GM18867 (cell line): ENCODE measurements around the gene NR2F6.

Experiments used
- ATAC-seq: cut with Tn5 transposase; IDR thresholded peaks from one replicate; pipeline ENCODE4 v1.9.1; 2021; ENCODE audit warnings: mild to moderate bottlenecking, moderate library complexity; ENCODE audit not compliant: unreplicated experiment

NR2F6 gene

GRCh38 chr19:17240062-17240752 is 5.5 kb downstream of the NR2F6 start:
- ATAC-seq: no peak

GRCh38 chr19:17237747-17238706 is 7.7 kb downstream of the NR2F6 start:
- ATAC-seq: no peak

- ATAC-seq: no peak
Measured at GRCh38 chr19:17236811-17237543, 8.7 kb downstream of the NR2F6 start.

GRCh38 chr19:17235971-17236777 is 9.5 kb downstream of the NR2F6 start:
- ATAC-seq: no peak

GRCh38 chr19:17235300-17235970 is 10.3 kb downstream of the NR2F6 start:
- ATAC-seq: peak; percentile 61

- peak; percentile 35 for ATAC-seq
Measured at GRCh38 chr19:17234911-17235299, 10.8 kb downstream of the NR2F6 start.

GRCh38 chr19:17232258-17232657 is 13.5 kb downstream of the NR2F6 start:
- ATAC-seq: no peak

GRCh38 chr19:17229890-17230289 is 15.8 kb downstream of the NR2F6 start:
- ATAC-seq: no peak

- ATAC-seq: no peak
Measured at GRCh38 chr19:17227798-17228367, 17.8 kb downstream of the NR2F6 start.

- peak; percentile 89 for ATAC-seq
Measured at GRCh38 chr19:17226002-17226933, 19.5 kb downstream of the NR2F6 start, which contains the start of gene OCEL1. TSS of gene OCEL1 (plus strand) at chr19:17226226. CDS start at chr19:17226248, 22 bp downstream.

- ATAC-seq: no peak
Measured at GRCh38 chr19:17225053-17225452, 20.7 kb downstream of the NR2F6 start.

- ATAC-seq: no peak
Measured at GRCh38 chr19:17220207-17220758, 25.4 kb downstream of the NR2F6 start.

- no peak for ATAC-seq
Measured at GRCh38 chr19:17219286-17219685, 26.4 kb downstream of the NR2F6 start.

- no peak for ATAC-seq
Measured at GRCh38 chr19:17216058-17216670, 29.6 kb downstream of the NR2F6 start.

GRCh38 chr19:17215127-17215971 is 30.4 kb downstream of the NR2F6 start, which contains the start of gene USE1:
TSS of gene USE1 (plus strand) at chr19:17215357. CDS start at chr19:17215406, 49 bp downstream.
- ATAC-seq: peak; percentile 79

GRCh38 chr19:17214508-17215126 is 31.1 kb downstream of the NR2F6 start:
- no peak for ATAC-seq
